BLaER1 (cell line): ENCODE data around the gene HIPK1.
A peak's percentile ranks its signal among the peaks of the same experiment; 100 is the strongest.

ENCODE experiments used
- H3K27ac ChIP-seq: shearing (Covaris generic); formaldehyde crosslinking; 2 replicates; pipeline ENCODE4 v1.8.1; 2022
- H3K27me3 ChIP-seq: shearing (Covaris generic); formaldehyde crosslinking; 2 replicates; pipeline ENCODE4 v1.8.1; 2022
- H3K36me3 ChIP-seq: shearing (Covaris generic); formaldehyde crosslinking; 2 replicates; pipeline ENCODE4 v1.8.1; 2022
- H3K4me1 ChIP-seq: shearing (Covaris generic); formaldehyde crosslinking; 2 replicates; pipeline ENCODE4 v1.8.1; 2022
- H3K4me2 ChIP-seq: shearing (Covaris generic); formaldehyde crosslinking; 2 replicates; pipeline ENCODE4 v1.8.1; 2022
- H3K4me3 ChIP-seq: shearing (Covaris generic); formaldehyde crosslinking; 2 replicates; pipeline ENCODE4 v1.8.1; 2022
- H3K9ac ChIP-seq: shearing (Covaris generic); formaldehyde crosslinking; 2 replicates; pipeline ENCODE4 v1.8.1; 2022
- H3K9me3 ChIP-seq: shearing (Covaris generic); formaldehyde crosslinking; 2 replicates; pipeline ENCODE4 v1.8.1; 2022
- H4K20me1 ChIP-seq: shearing (Covaris generic); formaldehyde crosslinking; 2 replicates; pipeline ENCODE4 v1.8.1; 2022
- Cebpa-rat ChIP-seq: shearing (Covaris generic); IDR thresholded peaks from 2 replicates; pipeline ENCODE4 v1.8.1; 2022

The HIPK1 gene

GRCh38 chr1:113930499-113931161, 1.5 kb downstream of the HIPK1 start:
- no peak for TF ChIP-seq Cebpa-rat
- Histone ChIP-seq H3K36me3 (peaks cover 5% of the 10 kb centered on the region; the same call in 1 of the 2 replicates), H4K20me1 (peaks cover 59% of the 10 kb centered on the region), H3K9me3 (0 out of 2 replicates have a peak, but pooled peaks cover 3% of the 10 kb centered on the region), H3K4me2 (peak overlapping the region; percentile 86), H3K27ac (peak overlapping the region; percentile 91), H3K9ac (peak overlapping the region; percentile 89), H3K4me1 (peaks cover 53% of the 10 kb centered on the region), H3K4me3 (peak overlapping the region; percentile 96), H3K27me3 (no peaks in the 10 kb centered on the region)

- peaks cover 67% of the 10 kb centered on the region for H4K20me1 ChIP-seq
- H3K4me3 ChIP-seq: peak overlapping the region; percentile 96
- 0 out of 2 replicates have a peak, but pooled peaks cover 3% of the 10 kb centered on the region for H3K9me3 ChIP-seq
- H3K4me1 ChIP-seq: peaks cover 56% of the 10 kb centered on the region
- H3K9ac ChIP-seq: peak overlapping the region; percentile 89
- no peak for TF ChIP-seq Cebpa-rat
- H3K4me2 ChIP-seq: peak overlapping the region; percentile 86
- no peaks in the 10 kb centered on the region for H3K27me3 ChIP-seq
- peaks cover 5% of the 10 kb centered on the region; the same call in 1 of the 2 replicates for H3K36me3 ChIP-seq
- peak overlapping the region; percentile 91 for H3K27ac ChIP-seq
Measured at GRCh38 chr1:113931451-113931851, 2.3 kb downstream of the HIPK1 start.

- H3K4me1 ChIP-seq: peaks cover 64% of the 10 kb centered on the region
- H3K27ac ChIP-seq: no peak overlapping the region
- TF ChIP-seq Cebpa-rat: no peak
- no peak overlapping the region for H3K9ac ChIP-seq
- H3K9me3 ChIP-seq: 0 out of 2 replicates have a peak, but pooled peaks cover 3% of the 10 kb centered on the region
- peaks cover 5% of the 10 kb centered on the region; the same call in 1 of the 2 replicates for H3K36me3 ChIP-seq
- H4K20me1 ChIP-seq: peaks cover 93% of the 10 kb centered on the region
- no peaks in the 10 kb centered on the region for H3K27me3 ChIP-seq
- H3K4me2 ChIP-seq: peak overlapping the region; percentile 86; the same call in 1 of the 2 replicates
- H3K4me3 ChIP-seq: no peak overlapping the region
Measured at GRCh38 chr1:113934006-113934405, 4.9 kb downstream of the HIPK1 start.

- peaks cover 5% of the 10 kb centered on the region; the same call in 1 of the 2 replicates for H3K36me3 ChIP-seq
- H3K4me3 ChIP-seq: no peak overlapping the region
- peaks cover 98% of the 10 kb centered on the region for H4K20me1 ChIP-seq
- no peaks in the 10 kb centered on the region for H3K27me3 ChIP-seq
- H3K9me3 ChIP-seq: 0 out of 2 replicates have a peak, but pooled peaks cover 3% of the 10 kb centered on the region
- TF ChIP-seq Cebpa-rat: no peak
- H3K9ac ChIP-seq: no peak overlapping the region
- peaks cover 70% of the 10 kb centered on the region for H3K4me1 ChIP-seq
- H3K27ac ChIP-seq: no peak overlapping the region
- no peak overlapping the region for H3K4me2 ChIP-seq
Measured at GRCh38 chr1:113934511-113935055, 5.5 kb downstream of the HIPK1 start.

- TF ChIP-seq Cebpa-rat: no peak
- Histone ChIP-seq H4K20me1 (peaks cover 100% of the 10 kb centered on the region), H3K4me1 (peaks cover 75% of the 10 kb centered on the region), H3K4me2 (no peak overlapping the region), H3K9ac (no peak overlapping the region), H3K36me3 (peaks cover 5% of the 10 kb centered on the region), H3K4me3 (no peak overlapping the region), H3K27ac (no peak overlapping the region), H3K27me3 (no peaks in the 10 kb centered on the region), H3K9me3 (0 out of 2 replicates have a peak, but pooled peaks cover 3% of the 10 kb centered on the region)
Measured at GRCh38 chr1:113935176-113935575, 6.1 kb downstream of the HIPK1 start.

- 0 out of 2 replicates have a peak, but pooled peaks cover 3% of the 10 kb centered on the region for H3K9me3 ChIP-seq
- no peak for TF ChIP-seq Cebpa-rat
- H3K4me1 ChIP-seq: peaks cover 79% of the 10 kb centered on the region
- H3K4me3 ChIP-seq: no peak overlapping the region
- no peaks in the 10 kb centered on the region for H3K27me3 ChIP-seq
- no peak overlapping the region for H3K9ac ChIP-seq
- H3K4me2 ChIP-seq: no peak overlapping the region
- H3K36me3 ChIP-seq: peaks cover 13% of the 10 kb centered on the region
- peaks cover 100% of the 10 kb centered on the region for H4K20me1 ChIP-seq
- no peak overlapping the region for H3K27ac ChIP-seq
Measured at GRCh38 chr1:113935970-113936369, 6.8 kb downstream of the HIPK1 start.

- H3K4me3 ChIP-seq: no peak overlapping the region
- peaks cover 25% of the 10 kb centered on the region for H3K36me3 ChIP-seq
- no peaks in the 10 kb centered on the region for H3K27me3 ChIP-seq
- 0 out of 2 replicates have a peak, but pooled peaks cover 3% of the 10 kb centered on the region for H3K9me3 ChIP-seq
- peaks cover 71% of the 10 kb centered on the region for H3K4me1 ChIP-seq
- no peak for TF ChIP-seq Cebpa-rat
- H3K4me2 ChIP-seq: peak overlapping the region; percentile 47
- no peak overlapping the region for H3K27ac ChIP-seq
- peaks cover 93% of the 10 kb centered on the region for H4K20me1 ChIP-seq
- H3K9ac ChIP-seq: no peak overlapping the region
Measured at GRCh38 chr1:113937146-113937545, 8.0 kb downstream of the HIPK1 start.

- Histone ChIP-seq H3K4me2 (0 out of 2 replicates have a peak overlapping the region, but pooled peaks have one; percentile 47), H3K9ac (no peak overlapping the region), H3K27me3 (no peaks in the 10 kb centered on the region), H3K4me3 (no peak overlapping the region), H4K20me1 (peaks cover 82% of the 10 kb centered on the region), H3K4me1 (peaks cover 60% of the 10 kb centered on the region), H3K36me3 (peaks cover 31% of the 10 kb centered on the region), H3K9me3 (peaks cover 6% of the 10 kb centered on the region), H3K27ac (no peak overlapping the region)
- no peak for TF ChIP-seq Cebpa-rat
Measured at GRCh38 chr1:113938192-113938591, 9.1 kb downstream of the HIPK1 start.

- H3K36me3 ChIP-seq: peaks cover 50% of the 10 kb centered on the region
- peak overlapping the region; percentile 74 for H3K4me2 ChIP-seq
- H3K9ac ChIP-seq: peak overlapping the region; percentile 43; the same call in 1 of the 2 replicates
- H3K4me3 ChIP-seq: no peak overlapping the region
- peaks cover 27% of the 10 kb centered on the region for H3K9me3 ChIP-seq
- no peak for TF ChIP-seq Cebpa-rat
- H3K4me1 ChIP-seq: peaks cover 54% of the 10 kb centered on the region
- peak overlapping the region; percentile 23; the same call in 1 of the 2 replicates for H3K27ac ChIP-seq
- no peaks in the 10 kb centered on the region for H3K27me3 ChIP-seq
- H4K20me1 ChIP-seq: peaks cover 60% of the 10 kb centered on the region
Measured at GRCh38 chr1:113940365-113941244, 11.5 kb downstream of the HIPK1 start.
